ENCODE results near the gene UTRN. TPM values are rescaled to one million over a fixed set of nuclear protein-coding genes. Genes with fewer than 3 reads are reported as not detected.

The UTRN gene
- total RNA-seq, 2 experiments from 2014 or later, result 143 to 153 TPM

DNA sequence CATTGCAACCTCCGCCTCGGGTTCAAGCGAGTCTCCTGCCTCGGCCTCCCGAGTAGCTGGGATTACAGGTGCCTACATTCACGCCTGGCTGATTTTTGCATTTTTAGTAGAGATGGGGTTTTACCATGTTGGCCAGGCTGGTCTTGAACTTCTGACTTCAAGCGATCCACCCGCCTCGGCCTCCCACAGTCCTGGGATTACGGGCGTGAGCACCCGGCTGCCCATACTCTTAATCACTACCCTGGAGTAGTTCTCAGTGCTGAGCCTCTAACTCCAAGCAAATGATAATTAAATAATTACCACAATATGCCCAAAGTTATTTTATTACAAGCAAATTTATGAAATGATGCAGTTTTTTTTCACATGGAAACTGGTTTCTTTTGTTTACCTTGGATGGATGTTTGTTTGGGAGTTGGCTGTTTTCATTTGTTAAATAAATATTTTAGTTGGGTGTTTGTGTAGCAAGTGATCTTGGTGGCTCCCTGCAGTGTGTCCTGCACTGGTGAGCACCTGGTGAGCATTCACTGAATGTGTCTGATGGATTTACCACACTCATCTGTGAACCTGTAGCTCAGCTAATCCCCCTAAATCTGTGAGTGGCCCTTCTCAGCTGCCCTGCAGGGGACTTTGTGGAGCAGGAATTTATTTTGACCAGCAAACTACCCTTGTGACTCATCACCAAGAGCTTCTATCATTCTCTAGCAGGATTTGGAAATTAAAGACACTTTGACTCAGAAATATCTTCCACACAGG lies 36.9 kb downstream of the UTRN start:
- no peak overlapping the region for H3K4me3 Mint-ChIP-seq
- no peaks in the 10 kb centered on the region for H3K4me1 Mint-ChIP-seq (ENCODE audit: low read depth)
- no peaks in the 10 kb centered on the region for H3K36me3 Mint-ChIP-seq (ENCODE audit: low read depth)
- CTCF ChIA-PET, result no interaction called here
- H3K4me1 ChIP-seq (ENCODE audit: insufficient read depth, low read length), result no peaks in the 10 kb centered on the region
- ATAC-seq (ENCODE audit: poor library complexity) (no peak), DNase-seq (no peak)
- H3K27me3 Mint-ChIP-seq, result no peaks in the 10 kb centered on the region
- H3K36me3 ChIP-seq (ENCODE audit: insufficient read depth, low read length), result no peaks in the 10 kb centered on the region
- no peak overlapping the region for H3K4me3 ChIP-seq (ENCODE audit: low read length)
- TF ChIP-seq, protein P1, sequence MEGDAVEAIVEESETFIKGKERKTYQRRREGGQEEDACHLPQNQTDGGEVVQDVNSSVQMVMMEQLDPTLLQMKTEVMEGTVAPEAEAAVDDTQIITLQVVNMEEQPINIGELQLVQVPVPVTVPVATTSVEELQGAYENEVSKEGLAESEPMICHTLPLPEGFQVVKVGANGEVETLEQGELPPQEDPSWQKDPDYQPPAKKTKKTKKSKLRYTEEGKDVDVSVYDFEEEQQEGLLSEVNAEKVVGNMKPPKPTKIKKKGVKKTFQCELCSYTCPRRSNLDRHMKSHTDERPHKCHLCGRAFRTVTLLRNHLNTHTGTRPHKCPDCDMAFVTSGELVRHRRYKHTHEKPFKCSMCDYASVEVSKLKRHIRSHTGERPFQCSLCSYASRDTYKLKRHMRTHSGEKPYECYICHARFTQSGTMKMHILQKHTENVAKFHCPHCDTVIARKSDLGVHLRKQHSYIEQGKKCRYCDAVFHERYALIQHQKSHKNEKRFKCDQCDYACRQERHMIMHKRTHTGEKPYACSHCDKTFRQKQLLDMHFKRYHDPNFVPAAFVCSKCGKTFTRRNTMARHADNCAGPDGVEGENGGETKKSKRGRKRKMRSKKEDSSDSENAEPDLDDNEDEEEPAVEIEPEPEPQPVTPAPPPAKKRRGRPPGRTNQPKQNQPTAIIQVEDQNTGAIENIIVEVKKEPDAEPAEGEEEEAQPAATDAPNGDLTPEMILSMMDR (IDR thresholded peaks at IDR 0.05), result no peak
- intact Hi-C loops (cut with DNase I, micrococcal nuclease), result no loop called here
- POLR2A ChIA-PET, result no interaction called here
- H3K27ac Mint-ChIP-seq, result no peak overlapping the region
- H3K9me3 ChIP-seq (ENCODE audit: control insufficient read depth in 1 of 2, insufficient read depth in 1 of 2, low read length in 2 of 2), result no peaks in the 10 kb centered on the region
- H3K27ac ChIP-seq (ENCODE audit: low read depth in 1 of 2, low read length in 2 of 2), result no peak overlapping the region
- H3K27me3 ChIP-seq (ENCODE audit: control insufficient read depth in 1 of 2, insufficient read depth in 2 of 2, low read length in 2 of 2), result no peaks in the 10 kb centered on the region
- no peaks in the 10 kb centered on the region for H3K9me3 Mint-ChIP-seq

DNA sequence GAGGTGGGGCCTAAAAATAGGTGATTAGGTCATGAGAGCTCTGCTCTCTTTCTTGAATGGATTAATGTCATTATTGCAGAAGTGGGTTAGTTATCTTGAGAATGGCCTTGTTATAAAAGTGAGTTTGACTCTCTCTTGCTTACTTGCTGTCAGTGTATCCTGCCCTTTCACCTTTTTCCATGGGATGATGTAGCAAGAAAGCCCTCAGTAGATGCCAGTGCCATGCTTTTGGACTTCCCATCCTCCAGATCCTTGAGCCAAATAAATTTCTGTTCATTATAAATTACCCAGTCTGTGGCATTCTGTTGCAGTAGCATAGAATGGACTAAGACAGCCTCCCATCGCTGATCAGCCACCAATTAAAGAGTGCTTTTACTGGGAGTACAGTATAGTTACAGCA lies 40.1 kb downstream of the UTRN start:
- Mint-ChIP-seq H3K27ac (no peak overlapping the region), H3K4me3 (no peak overlapping the region), H3K36me3 (ENCODE audit: low read depth) (no peaks in the 10 kb centered on the region), H3K27me3 (no peaks in the 10 kb centered on the region), H3K4me1 (ENCODE audit: low read depth) (peaks cover 6% of the 10 kb centered on the region), H3K9me3 (no peaks in the 10 kb centered on the region)
- DNase-seq (no peak), ATAC-seq (ENCODE audit: poor library complexity) (no peak)
- Histone ChIP-seq H3K27ac (ENCODE audit: low read depth in 1 of 2, low read length in 2 of 2) (no peak overlapping the region), H3K27me3 (ENCODE audit: control insufficient read depth in 1 of 2, insufficient read depth in 2 of 2, low read length in 2 of 2) (no peaks in the 10 kb centered on the region), H3K4me1 (ENCODE audit: insufficient read depth, low read length) (no peaks in the 10 kb centered on the region), H3K4me3 (ENCODE audit: low read length) (no peak overlapping the region), H3K9me3 (ENCODE audit: control insufficient read depth in 1 of 2, insufficient read depth in 1 of 2, low read length in 2 of 2) (no peaks in the 10 kb centered on the region), H3K36me3 (ENCODE audit: insufficient read depth, low read length) (no peaks in the 10 kb centered on the region)
- TF ChIP-seq, protein P1 (IDR thresholded peaks at IDR 0.05), result no peak
- intact Hi-C loops (cut with DNase I, micrococcal nuclease), result no loop called here
- POLR2A ChIA-PET, result interaction anchor here (0.8 kb wide), 1 partner anchor 9 kb away, joined by 3 read pairs; no protein-coding TSS in a partner anchor
- CTCF ChIA-PET, result no interaction called here

DNA sequence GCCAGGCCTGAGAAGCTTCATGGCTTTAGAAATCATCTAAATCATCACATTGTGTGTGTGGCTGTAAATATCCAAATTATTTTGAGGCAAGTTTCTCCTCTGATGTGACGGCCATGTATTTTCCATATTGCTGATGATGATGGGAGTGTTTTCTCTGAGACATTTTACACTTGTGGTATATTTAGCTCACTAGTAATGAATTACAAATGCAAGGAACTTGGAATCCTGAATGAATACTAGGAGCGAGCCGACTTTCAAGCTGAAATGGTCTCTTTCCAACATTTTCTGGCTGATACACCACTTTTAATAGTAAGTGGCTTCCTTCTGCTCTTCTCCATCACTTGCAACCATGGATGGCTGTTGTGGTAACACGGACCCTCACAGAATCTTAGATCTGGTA lies 41.3 kb downstream of the UTRN start:
- Mint-ChIP-seq H3K4me3 (no peak overlapping the region), H3K27ac (no peak overlapping the region), H3K9me3 (no peaks in the 10 kb centered on the region), H3K27me3 (no peaks in the 10 kb centered on the region), H3K4me1 (ENCODE audit: low read depth) (peaks cover 6% of the 10 kb centered on the region), H3K36me3 (ENCODE audit: low read depth) (no peaks in the 10 kb centered on the region)
- Histone ChIP-seq H3K27me3 (ENCODE audit: control insufficient read depth in 1 of 2, insufficient read depth in 2 of 2, low read length in 2 of 2) (no peaks in the 10 kb centered on the region), H3K27ac (ENCODE audit: low read depth in 1 of 2, low read length in 2 of 2) (no peak overlapping the region), H3K36me3 (ENCODE audit: insufficient read depth, low read length) (no peaks in the 10 kb centered on the region), H3K4me1 (ENCODE audit: insufficient read depth, low read length) (no peaks in the 10 kb centered on the region), H3K9me3 (ENCODE audit: control insufficient read depth in 1 of 2, insufficient read depth in 1 of 2, low read length in 2 of 2) (no peaks in the 10 kb centered on the region), H3K4me3 (ENCODE audit: low read length) (no peak overlapping the region)
- ChIA-PET POLR2A (no interaction called here), CTCF (no interaction called here)
- TF ChIP-seq, protein P1 (IDR thresholded peaks at IDR 0.05), result no peak
- DNase-seq (no peak), ATAC-seq (ENCODE audit: poor library complexity) (no peak)
- intact Hi-C loops (cut with DNase I, micrococcal nuclease), result no loop called here
